Cardiac fibroblast (primary cell): Measurements from ENCODE around the gene ANP32A.
"Not testable (repeated sequence)": the region's sequence is repeated elsewhere in the genome, so short reads cannot be mapped to it uniquely, and the experiment has no call there.

Source experiments
- DNase-seq, 2 donors: peaks; one replicate each; pipeline versions ENCODE4 v3.0.0 to v3.0.0-alpha.2; 2010; ENCODE audit warnings: low read depth in 2 of 2
- H3K4me3 ChIP-seq, 2 donors: replicated peaks in 1 of 2; 1 replicate in 1 of 2; 2 replicates in 1 of 2; pipeline ENCODE4 v1.5.1; 2011; ENCODE audit warnings: low read depth in 2 of 2, low read length in 2 of 2, mild to moderate bottlenecking in 2 of 2, moderate library complexity in 1 of 2
- TF ChIP-seq, protein P1 (sequence below): IDR thresholded peaks from one replicate; pipeline ENCODE4 v1.5.1; 2011; ENCODE audit warnings: low read depth, mild to moderate bottlenecking, low read length, inconsistent platforms

ANP32A gene

DNA sequence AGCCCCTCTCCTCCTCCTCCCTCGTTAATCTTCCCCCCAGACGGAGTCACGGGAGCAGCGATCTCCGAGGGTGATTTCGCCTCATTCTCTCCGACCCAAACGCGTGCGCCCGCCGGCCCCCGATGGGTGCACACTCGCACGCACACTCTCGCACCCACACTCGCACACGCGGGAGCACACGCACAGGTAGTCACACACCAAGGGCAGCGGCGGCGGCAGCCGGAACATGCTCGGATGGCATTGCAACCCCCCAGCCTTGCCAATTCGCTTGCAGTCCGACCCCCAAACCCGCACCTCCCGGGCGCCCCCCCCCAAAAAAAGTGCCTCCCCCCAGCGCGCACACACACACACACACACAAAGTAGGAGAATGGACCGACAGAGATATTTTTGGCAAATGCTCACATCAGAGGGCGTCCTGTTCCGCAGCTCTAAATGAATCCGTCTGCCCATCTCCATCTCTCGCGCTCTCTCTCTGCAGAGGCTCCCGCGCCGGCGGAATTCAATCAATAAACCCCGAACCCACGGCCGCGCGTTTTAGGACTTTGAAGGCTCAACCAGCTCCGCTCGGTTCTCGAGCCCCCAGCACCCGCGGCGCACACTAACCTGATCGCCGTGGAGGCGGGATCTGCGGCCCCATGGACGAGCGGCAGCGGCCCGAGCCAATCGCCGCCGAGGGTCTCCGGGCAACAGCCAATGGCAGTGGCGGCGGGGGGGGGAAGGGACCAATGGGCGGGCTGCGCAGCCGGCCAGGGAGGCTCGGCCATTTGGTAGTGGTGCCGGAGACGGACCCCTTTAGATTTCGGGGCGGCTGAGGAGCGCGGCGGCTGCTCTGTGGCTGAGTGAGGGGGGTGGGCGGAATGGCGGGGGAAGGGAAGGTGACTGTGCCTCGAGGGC lies at the start of gene ANP32A:
ANP32A (minus strand) TSS at position 601 of the 895 bp plus-strand sequence; CDS start at position 457, 144 bp downstream.
- peak within 1 kb of the TSS; percentile 94 to 96 for H3K4me3 ChIP-seq
- DNase-seq, result peak; percentile 94 to 97
- TF ChIP-seq, protein P1, sequence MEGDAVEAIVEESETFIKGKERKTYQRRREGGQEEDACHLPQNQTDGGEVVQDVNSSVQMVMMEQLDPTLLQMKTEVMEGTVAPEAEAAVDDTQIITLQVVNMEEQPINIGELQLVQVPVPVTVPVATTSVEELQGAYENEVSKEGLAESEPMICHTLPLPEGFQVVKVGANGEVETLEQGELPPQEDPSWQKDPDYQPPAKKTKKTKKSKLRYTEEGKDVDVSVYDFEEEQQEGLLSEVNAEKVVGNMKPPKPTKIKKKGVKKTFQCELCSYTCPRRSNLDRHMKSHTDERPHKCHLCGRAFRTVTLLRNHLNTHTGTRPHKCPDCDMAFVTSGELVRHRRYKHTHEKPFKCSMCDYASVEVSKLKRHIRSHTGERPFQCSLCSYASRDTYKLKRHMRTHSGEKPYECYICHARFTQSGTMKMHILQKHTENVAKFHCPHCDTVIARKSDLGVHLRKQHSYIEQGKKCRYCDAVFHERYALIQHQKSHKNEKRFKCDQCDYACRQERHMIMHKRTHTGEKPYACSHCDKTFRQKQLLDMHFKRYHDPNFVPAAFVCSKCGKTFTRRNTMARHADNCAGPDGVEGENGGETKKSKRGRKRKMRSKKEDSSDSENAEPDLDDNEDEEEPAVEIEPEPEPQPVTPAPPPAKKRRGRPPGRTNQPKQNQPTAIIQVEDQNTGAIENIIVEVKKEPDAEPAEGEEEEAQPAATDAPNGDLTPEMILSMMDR, result no peak

GRCh38 chr15:68868296-68868695 lies 47.6 kb upstream of the ANP32A start:
- TF ChIP-seq, protein P1, result no peak
- DNase-seq, result no peak
- no peak overlapping the region for H3K4me3 ChIP-seq

GRCh38 chr15:68862415-68862814 lies 41.7 kb upstream of the ANP32A start:
- H3K4me3 ChIP-seq, result no peak overlapping the region
- TF ChIP-seq, protein P1, result no peak
- no peak for DNase-seq

- not testable (repeated sequence) for H3K4me3 ChIP-seq, DNase-seq
These were observed 38.0 kb upstream of the ANP32A start for GRCh38 chr15:68858666-68859065.

- not testable (repeated sequence) for DNase-seq, H3K4me3 ChIP-seq
These were observed 36.7 kb upstream of the ANP32A start for GRCh38 chr15:68857443-68857842.

GRCh38 chr15:68852461-68852860 lies 31.8 kb upstream of the ANP32A start:
- no peak for DNase-seq
- TF ChIP-seq, protein P1, result no peak
- no peak overlapping the region for H3K4me3 ChIP-seq

GRCh38 chr15:68851971-68852370 lies 31.3 kb upstream of the ANP32A start:
- no peak overlapping the region for H3K4me3 ChIP-seq
- TF ChIP-seq, protein P1, result no peak
- no peak for DNase-seq

GRCh38 chr15:68849497-68849896 lies 28.8 kb upstream of the ANP32A start:
- TF ChIP-seq, protein P1, result no peak
- DNase-seq, result no peak

More at GRCh38 chr15:68849497-68849896, 28.8 kb upstream of the ANP32A start:
- H3K4me3 ChIP-seq, result no peak overlapping the region
